Measurements from ENCODE around the gene MOSMO.

DNA sequence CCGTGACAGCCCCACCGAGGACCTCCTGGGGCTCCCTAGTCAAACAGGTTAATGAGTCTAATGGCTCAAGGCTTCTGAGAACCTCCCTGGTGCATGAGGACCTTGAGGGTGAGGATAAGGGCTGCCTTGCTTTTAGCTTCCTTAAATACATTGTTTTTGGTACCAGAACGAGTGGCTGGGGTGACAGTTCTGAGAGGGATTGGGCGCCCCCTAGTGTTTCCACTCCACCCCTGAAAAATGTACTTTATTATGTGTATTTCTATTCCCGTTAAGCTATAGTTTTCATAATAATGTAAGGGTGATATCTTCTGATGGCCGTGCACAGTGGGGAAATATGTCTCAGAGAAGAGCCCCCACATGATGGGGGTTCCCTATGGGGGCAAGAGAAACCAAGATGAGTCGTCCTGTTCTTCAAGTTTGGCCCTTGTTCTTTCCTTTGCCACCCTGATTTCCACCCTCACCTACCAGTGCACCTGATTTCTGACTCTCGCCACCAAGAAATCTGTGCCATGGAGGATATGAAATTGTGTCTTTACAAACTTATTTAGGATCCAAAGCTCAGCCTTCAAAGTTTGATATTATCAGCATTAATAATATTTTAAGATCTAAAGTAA, 69.9 kb downstream of the MOSMO start:
- TF ChIP-seq ZNF274 (IDR thresholded peaks at IDR 0.05; ENCODE audit: low read depth, low read length) (no peak), SUZ12 (IDR thresholded peaks at IDR 0.05; ENCODE audit: extremely low read depth, insufficient read depth, insufficient read length) (no peak)
